ENCODE data around the gene POU4F3. TPM values are rescaled to one million over a fixed set of nuclear protein-coding genes. Genes with fewer than 3 reads are reported as not detected.

Gene POU4F3
- total RNA-seq, 2 experiments from 2014 or later: 0.09 to 0.20 TPM

- CTCF ChIA-PET: no interaction called here
- Mint-ChIP-seq H3K27me3 (peaks cover 17% of the 10 kb centered on the region), H3K27ac (no peak overlapping the region), H3K4me3 (no peak overlapping the region), H3K9me3 (ENCODE audit: low read depth) (no peaks in the 10 kb centered on the region), H3K36me3 (no peaks in the 10 kb centered on the region), H3K4me1 (no peaks in the 10 kb centered on the region)
- DNase-seq (no peak), ATAC-seq (no peak)
Observed at GRCh38 chr5:146388386-146388785, 49.7 kb downstream of the POU4F3 start.

DNA sequence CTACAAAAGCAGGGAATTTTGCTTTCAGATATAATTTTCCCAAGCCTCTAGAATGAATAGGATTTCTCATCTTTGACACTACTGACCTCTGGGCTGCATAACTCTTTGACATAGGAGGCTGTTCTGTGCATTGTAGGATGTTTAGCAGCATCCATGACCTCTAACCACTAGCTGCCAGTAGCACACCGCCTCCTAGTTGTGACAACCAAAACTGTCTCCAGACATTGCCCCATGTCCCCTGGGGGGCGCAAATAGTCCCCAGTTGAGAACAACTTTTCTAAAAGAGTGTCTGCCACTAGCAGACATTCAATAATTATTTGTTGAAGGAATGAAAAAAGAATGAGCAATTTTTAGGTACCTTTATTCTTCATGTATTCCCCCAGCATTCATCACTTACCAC is 51.8 kb downstream of the POU4F3 start:
- CTCF ChIA-PET: no interaction called here
- Mint-ChIP-seq H3K9me3 (ENCODE audit: low read depth) (no peaks in the 10 kb centered on the region), H3K4me1 (no peaks in the 10 kb centered on the region)

More for the DNA sequence above, 51.8 kb downstream of the POU4F3 start:
- Mint-ChIP-seq H3K4me3 (no peak overlapping the region), H3K36me3 (no peaks in the 10 kb centered on the region), H3K27ac (no peak overlapping the region), H3K27me3 (peaks cover 18% of the 10 kb centered on the region)
- no peak for ATAC-seq
- DNase-seq: no peak

Other genes starting within 250 kb of the POU4F3 start
- gene PLAC8L1, start 233.3 kb upstream of the POU4F3 start, total RNA-seq: under 1 TPM; 0.50 to 0.87 TPM
- 100 to 1,000 TPM; 108 to 147 TPM for gene LARS1, start 156.2 kb upstream of the POU4F3 start, total RNA-seq
- 10 to 100 TPM; 19.0 to 26.5 TPM for gene RBM27, start 135.2 kb upstream of the POU4F3 start, total RNA-seq
- 100 to 1,000 TPM; 103 to 104 TPM for gene TCERG1, start 108.5 kb downstream of the POU4F3 start, total RNA-seq
- not detected for gene GPR151, start 177.4 kb downstream of the POU4F3 start, total RNA-seq

Data from activated CD8-positive, alpha-beta memory T cell treated with anti-CD3 and anti-CD28 coated beads, Interleukin-2, amount 10 ng/mL, durations not matched to agents 7 days and 5 days (primary cell).